ENCODE data around the gene IL2RG. TPM values are rescaled to one million over a fixed set of nuclear protein-coding genes. Genes with fewer than 3 reads are reported as not detected.

IL2RG gene
- total RNA-seq, 2 donors from 2014 or later, result 4.2 TPM; not detected in 1

DNA sequence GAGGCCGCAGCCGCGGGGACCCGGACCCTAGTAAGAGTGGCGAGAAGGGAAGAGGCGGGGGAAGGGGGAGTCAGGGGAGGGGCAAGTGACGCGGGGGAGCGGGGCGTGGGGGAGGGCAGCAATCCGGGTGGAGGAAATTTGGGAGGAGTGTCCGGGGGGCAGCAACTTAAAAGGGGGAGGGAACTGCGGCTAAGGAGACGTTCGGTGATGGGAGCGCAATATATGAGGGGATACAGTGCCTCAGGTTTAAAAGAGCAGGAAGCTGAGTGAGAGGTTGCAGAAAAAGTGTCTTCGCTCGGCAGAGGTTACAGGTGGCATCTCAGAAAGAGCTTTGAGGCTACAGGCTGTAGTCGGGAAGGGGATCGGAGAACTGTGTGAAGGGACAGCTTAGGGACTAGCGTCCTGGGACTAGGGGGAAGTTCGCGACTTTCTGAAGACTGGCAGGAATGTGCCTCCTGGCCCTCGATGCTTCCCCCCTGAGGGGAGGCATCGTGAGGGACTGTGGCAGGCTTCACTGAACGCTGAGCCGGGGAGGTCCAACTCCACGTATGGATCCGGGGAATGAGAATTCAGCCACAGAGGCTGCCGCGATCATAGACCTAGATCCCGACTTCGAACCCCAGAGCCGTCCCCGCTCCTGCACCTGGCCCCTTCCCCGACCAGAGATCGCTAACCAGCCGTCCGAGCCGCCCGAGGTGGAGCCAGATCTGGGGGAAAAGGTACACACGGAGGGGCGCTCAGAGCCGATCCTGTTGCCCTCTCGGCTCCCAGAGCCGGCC, 15.2 kb downstream of the IL2RG start:
- H3K27ac ChIP-seq, result peak overlapping the region; percentile 67 to 73
- no peaks in the 10 kb centered on the region for H3K9me3 ChIP-seq
- H3K4me1 ChIP-seq, result peaks cover 0 to 13% of the 10 kb centered on the region in 2 donors
- TF ChIP-seq, protein P1, sequence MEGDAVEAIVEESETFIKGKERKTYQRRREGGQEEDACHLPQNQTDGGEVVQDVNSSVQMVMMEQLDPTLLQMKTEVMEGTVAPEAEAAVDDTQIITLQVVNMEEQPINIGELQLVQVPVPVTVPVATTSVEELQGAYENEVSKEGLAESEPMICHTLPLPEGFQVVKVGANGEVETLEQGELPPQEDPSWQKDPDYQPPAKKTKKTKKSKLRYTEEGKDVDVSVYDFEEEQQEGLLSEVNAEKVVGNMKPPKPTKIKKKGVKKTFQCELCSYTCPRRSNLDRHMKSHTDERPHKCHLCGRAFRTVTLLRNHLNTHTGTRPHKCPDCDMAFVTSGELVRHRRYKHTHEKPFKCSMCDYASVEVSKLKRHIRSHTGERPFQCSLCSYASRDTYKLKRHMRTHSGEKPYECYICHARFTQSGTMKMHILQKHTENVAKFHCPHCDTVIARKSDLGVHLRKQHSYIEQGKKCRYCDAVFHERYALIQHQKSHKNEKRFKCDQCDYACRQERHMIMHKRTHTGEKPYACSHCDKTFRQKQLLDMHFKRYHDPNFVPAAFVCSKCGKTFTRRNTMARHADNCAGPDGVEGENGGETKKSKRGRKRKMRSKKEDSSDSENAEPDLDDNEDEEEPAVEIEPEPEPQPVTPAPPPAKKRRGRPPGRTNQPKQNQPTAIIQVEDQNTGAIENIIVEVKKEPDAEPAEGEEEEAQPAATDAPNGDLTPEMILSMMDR (IDR thresholded peaks at IDR 0.05), result no peak
- H3K27me3 ChIP-seq, result no peaks in the 10 kb centered on the region
- DNase-seq (ENCODE audit: low spot score), result peak; percentile 62
- H3K4me3 ChIP-seq, result peak overlapping the region; percentile 45 to 54
- H3K36me3 ChIP-seq, result no peaks in the 10 kb centered on the region

DNA sequence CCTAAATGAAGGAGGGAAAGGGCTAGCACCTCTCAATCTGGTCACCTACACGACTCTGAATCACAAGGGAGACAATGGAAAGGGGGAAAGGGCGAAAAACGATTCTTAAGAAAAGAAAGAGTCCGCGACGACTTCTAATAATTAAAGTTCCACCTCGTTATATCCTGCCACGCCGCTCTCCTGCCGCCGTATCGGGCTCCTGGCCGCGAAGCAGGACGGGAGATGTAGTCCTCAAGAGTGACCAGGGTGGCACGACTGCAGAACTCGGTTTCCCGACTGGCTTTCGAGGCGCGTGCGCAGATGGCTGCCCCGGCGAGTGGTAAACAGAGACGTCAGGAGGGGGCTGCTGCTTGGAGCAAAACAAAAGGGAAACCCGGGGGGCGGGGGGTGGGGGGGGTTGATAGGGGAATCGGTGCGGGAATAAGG, 15.8 kb downstream of the IL2RG start, which contains the start of gene FOXO4:
Gene FOXO4 (plus strand): TSS at position 297 of the 426 bp plus-strand sequence. CDS start 678 bp downstream, outside the sequence.
- TF ChIP-seq, protein P1 (IDR thresholded peaks at IDR 0.05), result no peak
- H3K27ac ChIP-seq, result peak within 1 kb of the TSS; percentile 67 to 73

DNA sequence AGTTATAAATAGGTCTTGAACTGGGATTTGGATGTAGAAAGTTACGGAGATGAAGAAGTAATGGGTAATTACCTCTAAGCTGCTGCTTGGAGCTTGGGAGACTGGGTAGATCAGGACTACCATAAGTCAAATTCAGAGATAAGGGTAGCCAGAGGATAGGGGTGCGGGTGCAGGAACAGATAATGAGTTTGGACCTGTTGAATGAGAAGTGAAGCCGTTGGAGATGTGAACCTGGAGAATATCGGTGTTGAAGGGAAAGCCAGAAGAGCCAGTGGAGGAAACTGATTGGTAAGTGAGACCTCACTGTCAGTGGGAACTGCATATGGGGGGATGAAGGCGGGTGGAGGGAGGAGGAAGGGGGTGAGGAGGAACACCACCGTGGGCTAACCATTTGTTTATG, 16.3 kb downstream of the IL2RG start:
- Histone ChIP-seq H3K27ac (no peak overlapping the region), H3K4me3 (peak overlapping the region; percentile 45 to 54), H3K4me1 (peaks cover 0 to 13% of the 10 kb centered on the region in 2 donors), H3K27me3 (no peaks in the 10 kb centered on the region), H3K9me3 (no peaks in the 10 kb centered on the region), H3K36me3 (no peaks in the 10 kb centered on the region)
- TF ChIP-seq, protein P1 (IDR thresholded peaks at IDR 0.05), result no peak
- DNase-seq (ENCODE audit: low spot score), result no peak

More for the DNA sequence above, 15.8 kb downstream of the IL2RG start, which contains the start of gene FOXO4:
- no peaks in the 10 kb centered on the region for H3K27me3 ChIP-seq
- H3K4me1 ChIP-seq, result peaks cover 0 to 13% of the 10 kb centered on the region in 2 donors
- no peaks in the 10 kb centered on the region for H3K36me3 ChIP-seq
- peak within 1 kb of the TSS; percentile 45 to 54 for H3K4me3 ChIP-seq
- H3K9me3 ChIP-seq, result no peaks in the 10 kb centered on the region
- peak; percentile 92 for DNase-seq (ENCODE audit: low spot score)

GRCh38 chrX:71091263-71091662, 20.1 kb downstream of the IL2RG start:
- H3K27me3 ChIP-seq, result no peaks in the 10 kb centered on the region
- no peak overlapping the region for H3K27ac ChIP-seq
- H3K4me1 ChIP-seq, result no peaks in the 10 kb centered on the region
- H3K36me3 ChIP-seq, result no peaks in the 10 kb centered on the region
- DNase-seq (ENCODE audit: low spot score), result no peak
- H3K4me3 ChIP-seq, result no peak overlapping the region
- no peaks in the 10 kb centered on the region for H3K9me3 ChIP-seq
- TF ChIP-seq, protein P1 (IDR thresholded peaks at IDR 0.05), result no peak

GRCh38 chrX:71085900-71086299, 25.5 kb downstream of the IL2RG start:
- no peaks in the 10 kb centered on the region for H3K36me3 ChIP-seq
- no peak for DNase-seq (ENCODE audit: low spot score)
- no peaks in the 10 kb centered on the region for H3K9me3 ChIP-seq
- H3K4me1 ChIP-seq, result no peaks in the 10 kb centered on the region
- H3K4me3 ChIP-seq, result no peak overlapping the region
- no peaks in the 10 kb centered on the region for H3K27me3 ChIP-seq
- TF ChIP-seq, protein P1 (IDR thresholded peaks at IDR 0.05), result no peak
- no peak overlapping the region for H3K27ac ChIP-seq
